GM12878 (cell line): Measurements from ENCODE around the gene ZNF618. TPM values are rescaled to one million over a fixed set of nuclear protein-coding genes. Genes with fewer than 3 reads are reported as not detected.
"Not testable (repeated sequence)": the region's sequence is repeated elsewhere in the genome, so short reads cannot be mapped to it uniquely, and the experiment has no call there.

Experiments used
- ATAC-seq: fragments of 200-7000 bp; cut with Tn5 transposase; 3 replicates; pipeline ENCODE4 v1.9.1; 2020; ENCODE audit warnings: mild to moderate bottlenecking, moderate library complexity
- BruUV-seq: library from RNA; stranded (reverse); fragments of 400-500 nt; replicated peaks from 2 replicates; lab custom pipeline; 2021; lab: Mats Ljungman, UMichigan
- CTCF ChIA-PET: fragments of 300-600 bp; sonication (Branson Sonifier 250); formaldehyde crosslinking; extraction: SDS; loops from one replicate; lab custom pipeline; 2021; ENCODE audit warnings: inconsistent platforms; lab: Yijun Ruan, JAX
- POLR2A ChIA-PET: fragments of 350-600 bp; formaldehyde crosslinking; extraction: SDS; loops from one replicate; lab custom pipeline; 2021; ENCODE audit warnings: inconsistent platforms; lab: Charles Lee
- RAD21 ChIA-PET: fragments of 300-600 bp; sonication (Branson Sonifier 250); formaldehyde crosslinking; loops from one replicate; lab custom pipeline; 2023; ENCODE audit warnings: antibody characterized with exemption; ENCODE audit not compliant: unreplicated experiment; lab: Charles Lee
- SMC1A ChIA-PET: fragments of 300-600 bp; sonication (Branson Sonifier 250); formaldehyde crosslinking; loops from one replicate; lab custom pipeline; 2023; ENCODE audit not compliant: unreplicated experiment, uncharacterized antibody; lab: Charles Lee
- DNase-seq: peaks from one replicate; pipeline ENCODE4 v3.0.0-alpha.2; 2011; ENCODE audit warnings: low read depth, low spot score
- FAIRE-seq: peaks from 3 replicates; lab custom pipeline; 2011; peaks lifted over from hg19 to GRCh38; lab: Jason Lieb, UNC
- H2AFZ ChIP-seq: 2 replicates; pipeline ENCODE4 v1.6.0; 2011; ENCODE audit warnings: low read depth, low read length, control low read depth; ENCODE audit not compliant: control insufficient read depth
- H3K27ac ChIP-seq: 2 replicates; pipeline ENCODE4 v1.5.1; 2011; ENCODE audit warnings: control low read depth; ENCODE audit not compliant: control insufficient read depth, insufficient read depth
- H3K27me3 ChIP-seq, 2 experiments: replicated peaks in 1 of 2; 2 replicates each; pipeline versions ENCODE4 v1.6.0 to v1.6.1; 2011; ENCODE audit warnings: low read length in 1 of 2; ENCODE audit not compliant: control insufficient read depth in 2 of 2, insufficient read depth in 2 of 2
- H3K36me3 ChIP-seq, 2 experiments: 2 replicates each; pipeline ENCODE4 v1.5.1; 2011; ENCODE audit warnings: low read length in 1 of 2; ENCODE audit not compliant: control insufficient read depth in 2 of 2, insufficient read depth in 2 of 2
- H3K4me1 ChIP-seq: 2 replicates; pipeline ENCODE4 v1.6.1; 2011; ENCODE audit warnings: mild to moderate bottlenecking, low read length, moderate library complexity, mixed read lengths; ENCODE audit not compliant: control insufficient read depth, insufficient read depth
- H3K4me2 ChIP-seq: 2 replicates; pipeline ENCODE4 v1.6.0; 2011; ENCODE audit warnings: control low read depth; ENCODE audit not compliant: control insufficient read depth, insufficient read depth
- H3K4me3 ChIP-seq: fragments of 200-600 bp; sonication (generic); 2 replicates; pipeline ENCODE4 v1.5.1; 2016
- H3K79me2 ChIP-seq: 2 replicates; pipeline ENCODE4 v1.6.0; 2011; ENCODE audit warnings: low read length; ENCODE audit not compliant: control insufficient read depth, insufficient read depth
- H3K9ac ChIP-seq: 2 replicates; pipeline ENCODE4 v1.8.0; 2011; ENCODE audit warnings: low read length, control low read depth, mixed read lengths; ENCODE audit not compliant: control insufficient read depth, insufficient read depth
- H3K9me3 ChIP-seq: replicated peaks from 3 replicates; pipeline ENCODE4 v1.5.1; 2011; ENCODE audit warnings: mild to moderate bottlenecking, low read length; ENCODE audit not compliant: control insufficient read depth, insufficient read depth
- H4K20me1 ChIP-seq: 2 replicates; pipeline ENCODE4 v1.6.0; 2011; ENCODE audit not compliant: control insufficient read depth, insufficient read depth
- CBX3 ChIP-seq: fragments of 200-600 bp; sonication (generic); IDR thresholded peaks from 2 replicates; pipeline ENCODE4 v1.6.1; 2016; ENCODE audit warnings: low read depth, borderline replicate concordance
- CREM ChIP-seq: IDR thresholded peaks from 2 replicates; pipeline ENCODE4 v1.6.1; 2014; ENCODE audit warnings: antibody characterized with exemption, low read depth
- JUND ChIP-seq: IDR thresholded peaks from 2 replicates; pipeline ENCODE4 v1.6.1; 2012; ENCODE audit warnings: low read depth, mild to moderate bottlenecking, low read length, improper control_type of control experiment, moderate library complexity
- RAD21 ChIP-seq: IDR thresholded peaks from 2 replicates; pipeline ENCODE4 v1.6.1; 2011; ENCODE audit warnings: mild to moderate bottlenecking, low read depth, low read length, moderate library complexity; ENCODE audit not compliant: insufficient read depth
- SMC3 ChIP-seq: IDR thresholded peaks from 2 replicates; pipeline ENCODE4 v1.6.1; 2011; ENCODE audit warnings: low read length, improper control_type of control experiment, borderline replicate concordance
- YY1 ChIP-seq: IDR thresholded peaks from 2 replicates; pipeline ENCODE4 v1.6.1; 2011; ENCODE audit warnings: low read depth, mild to moderate bottlenecking, low read length
- WGBS: methylation state at CpG from one replicate; pipeline ENCODE4 v1.1.6; 2016; ENCODE audit warnings: low lambda C conversion rate; ENCODE audit not compliant: insufficient replicate concordance, insufficient coverage; ENCODE audit errors: missing lambda C conversion rate; 5-methylcytosine and 5-hydroxymethylcytosine counted together
- in situ Hi-C: fragments of 300-500 bp; cut with MboI; formaldehyde crosslinking; loops from 9 replicates; pipeline ENCODE4 v1.14.3; 2018; ENCODE audit warnings: mixed read lengths
- intact Hi-C: fragments of 100-400 bp; cut with micrococcal nuclease; formaldehyde crosslinking; loops from one replicate; pipeline ENCODE4 v1.14.2; 2022; ENCODE audit not compliant: unreplicated experiment
- polyA plus RNA-seq, 11 experiments: library from polyadenylated mRNA; depleted of rRNA in 4 of 11; unstranded in 6 of 11; stranded (reverse) in 5 of 11; fragments of >200 nt; fragmentation: Nextera tagmentation in 4 of 11; fragmentation: Illumina TruSeq in 1 of 11; extraction: Ambion mirVana in 4 of 11; extraction: Trizol in 1 of 11; gene quantifications; 1 replicate in 1 of 11; 2 replicates in 10 of 11; pipeline versions ENCODE4 v1.2.1 to v1.2.3, GENCODE V29; 2011 to 2016; ENCODE audit warnings: inconsistent platforms in 2 of 11, missing spikeins in 2 of 11, low read depth in 1 of 11
- total RNA-seq, 4 experiments: library from RNA; depleted of rRNA in 3 of 4; stranded (reverse); fragments of >200 nt in 3 of 4; fragmentation: Illumina TruSeq in 1 of 4; extraction: Trizol in 1 of 4; gene quantifications; 2 replicates each; pipeline versions ENCODE4 v1.2.1 to v1.2.3, GENCODE V29; 2013 to 2021
- TF ChIP-seq, protein P1 (sequence below), 3 experiments: IDR thresholded peaks in 2 of 3; conservative IDR thresholded peaks in 1 of 3; 2 replicates each; pipeline ENCODE4 v1.5.1; 2011; ENCODE audit warnings: low read depth in 3 of 3, low read length in 3 of 3, mild to moderate bottlenecking in 3 of 3, control low read depth in 2 of 3, moderate library complexity in 2 of 3, inconsistent platforms in 1 of 3, mixed read lengths in 1 of 3; ENCODE audit not compliant: control insufficient read depth in 2 of 3, insufficient read depth in 1 of 3; ENCODE audit errors: extremely low read depth in 1 of 3
- TF ChIP-seq, protein P2 (sequence below): fragments of 450-650 bp; IDR thresholded peaks from 2 replicates; pipeline ENCODE4 v1.6.1; 2018; ENCODE audit warnings: borderline replicate concordance, mild to moderate bottlenecking; ENCODE audit not compliant: partially characterized antibody

Gene ZNF618
- total and polyA plus RNA-seq, 10 of the 15 experiments (the other 5 are each of a cell fraction or from before 2014, with no cell fraction given), result 0.01 to 0.24 (median 0.06) TPM; not detected in 2

DNA sequence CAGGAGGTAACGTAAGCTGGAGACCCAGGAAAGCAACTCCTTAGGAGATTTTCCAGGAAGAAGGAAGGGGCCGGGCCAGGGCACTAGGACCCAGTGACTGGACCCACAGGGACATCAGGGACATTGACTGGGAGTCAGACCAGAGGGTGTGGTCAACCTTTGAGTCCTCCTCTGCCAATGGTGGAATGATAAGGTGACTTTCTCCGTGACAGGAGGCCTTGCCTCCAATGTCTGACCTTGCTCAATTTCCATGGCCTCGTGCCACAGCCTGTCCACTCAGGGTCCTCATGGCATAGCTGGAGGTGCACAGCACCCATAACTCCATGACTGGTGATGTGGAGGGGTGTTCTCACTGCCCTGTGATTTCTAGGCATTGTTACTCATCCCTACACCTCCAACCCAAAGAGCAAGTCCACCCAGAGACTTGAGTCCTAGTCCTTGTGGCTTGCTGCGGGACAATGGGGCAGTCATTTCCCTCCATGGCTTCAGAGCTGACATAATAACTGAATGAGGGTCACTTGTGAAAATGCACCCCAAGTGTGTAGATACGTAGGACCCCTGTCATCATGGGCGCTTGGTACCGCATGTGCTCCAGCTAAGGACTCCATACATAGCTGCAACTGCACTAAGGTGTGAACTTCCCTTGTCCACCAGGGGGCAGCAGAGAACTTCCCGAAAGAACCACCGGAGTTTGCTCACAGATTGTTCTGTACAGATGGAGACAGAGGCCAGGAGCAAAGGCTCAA is 206.1 kb downstream of the ZNF618 start:
- WGBS, result 18% methylated on average over 10 of the region's 10 CpGs

DNA sequence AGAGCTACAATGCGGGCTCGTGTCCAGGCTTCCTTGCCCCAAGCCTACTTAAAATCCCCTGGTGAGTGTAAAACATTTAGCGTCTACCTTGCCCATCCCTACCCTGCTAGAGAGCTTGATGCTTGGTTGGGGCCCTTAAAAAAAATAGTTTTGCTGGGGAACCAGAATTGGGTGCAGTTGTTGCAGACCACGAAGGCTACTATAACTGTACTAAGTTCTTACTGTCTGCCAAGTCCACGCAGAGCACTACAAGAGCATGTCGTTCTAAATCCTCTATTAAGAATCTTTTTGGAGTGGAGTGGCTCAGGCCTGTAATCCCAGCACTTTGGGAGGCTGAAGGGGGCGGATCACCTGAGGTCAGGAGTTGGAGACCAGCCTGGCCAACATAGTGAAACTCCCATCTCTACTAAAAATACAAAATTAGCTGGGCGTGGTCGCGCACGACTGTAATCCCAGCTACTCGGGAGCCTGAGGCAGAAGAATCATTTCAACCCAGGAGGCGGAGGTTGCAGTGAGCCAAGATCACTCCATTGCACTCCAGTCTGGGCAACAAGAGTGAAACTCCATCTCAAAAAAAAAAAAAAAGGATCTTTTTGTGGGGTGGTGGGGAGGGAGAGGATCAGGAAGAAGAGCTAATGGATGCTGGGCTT is 206.8 kb downstream of the ZNF618 start:
- DNase-seq, FAIRE-seq, H3K36me3 ChIP-seq, H3K9me3 ChIP-seq, BruUV-seq, ATAC-seq, H3K27me3 ChIP-seq, H2AFZ ChIP-seq, H3K4me3 ChIP-seq, H4K20me1 ChIP-seq, H3K9ac ChIP-seq, H3K79me2 ChIP-seq, H3K4me1 ChIP-seq, H3K4me2 ChIP-seq, POLR2A ChIA-PET, H3K27ac ChIP-seq: not testable (repeated sequence)
- SMC1A ChIA-PET, result interaction anchor here (0.7 to 2.2 kb wide), 8 partner anchors 11 to 229 kb away, joined by 3 to 8 read pairs (median 4); no protein-coding TSS in a partner anchor
- in situ Hi-C loops, result loop anchor here (25.0 kb wide), 1 partner anchor 204 kb away; no protein-coding TSS in a partner anchor
- WGBS, result 46% methylated on average over 13 of the region's 13 CpGs
- CTCF ChIA-PET, result interaction anchor here (0.6 to 4.3 kb wide), 23 partner anchors 12 to 1543 kb away, joined by 3 to 61 read pairs (median 4); no protein-coding TSS in a partner anchor
- RAD21 ChIA-PET, result interaction anchor here (1.0 to 3.8 kb wide), 2 partner anchors 208 to 216 kb away, joined by 3 to 24 read pairs; no protein-coding TSS in a partner anchor
- intact Hi-C loops, result loop anchor here (1.0 kb wide), 1 partner anchor 208 kb away; no protein-coding TSS in a partner anchor

More for the DNA sequence above, 206.1 kb downstream of the ZNF618 start:
- TF ChIP-seq, protein P1, sequence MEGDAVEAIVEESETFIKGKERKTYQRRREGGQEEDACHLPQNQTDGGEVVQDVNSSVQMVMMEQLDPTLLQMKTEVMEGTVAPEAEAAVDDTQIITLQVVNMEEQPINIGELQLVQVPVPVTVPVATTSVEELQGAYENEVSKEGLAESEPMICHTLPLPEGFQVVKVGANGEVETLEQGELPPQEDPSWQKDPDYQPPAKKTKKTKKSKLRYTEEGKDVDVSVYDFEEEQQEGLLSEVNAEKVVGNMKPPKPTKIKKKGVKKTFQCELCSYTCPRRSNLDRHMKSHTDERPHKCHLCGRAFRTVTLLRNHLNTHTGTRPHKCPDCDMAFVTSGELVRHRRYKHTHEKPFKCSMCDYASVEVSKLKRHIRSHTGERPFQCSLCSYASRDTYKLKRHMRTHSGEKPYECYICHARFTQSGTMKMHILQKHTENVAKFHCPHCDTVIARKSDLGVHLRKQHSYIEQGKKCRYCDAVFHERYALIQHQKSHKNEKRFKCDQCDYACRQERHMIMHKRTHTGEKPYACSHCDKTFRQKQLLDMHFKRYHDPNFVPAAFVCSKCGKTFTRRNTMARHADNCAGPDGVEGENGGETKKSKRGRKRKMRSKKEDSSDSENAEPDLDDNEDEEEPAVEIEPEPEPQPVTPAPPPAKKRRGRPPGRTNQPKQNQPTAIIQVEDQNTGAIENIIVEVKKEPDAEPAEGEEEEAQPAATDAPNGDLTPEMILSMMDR (IDR thresholded peaks at IDR 0.05 in 2 of 3, conservative IDR thresholded peaks at IDR 0.05 in 1 of 3; ENCODE audit: control insufficient read depth in 2 of 3, extremely low read depth in 1 of 3, insufficient read depth in 1 of 3, low read depth in 3 of 3, low read length in 3 of 3), result peak; percentile 84 to 93 (median 87)
- TF ChIP-seq JUND (no peak), CREM (no peak), CBX3 (no peak), YY1 (peak; percentile 56; the same call in 1 of the 2 replicates), RAD21 (peak; percentile 67), SMC3 (peak; percentile 75)
- TF ChIP-seq, protein P2, sequence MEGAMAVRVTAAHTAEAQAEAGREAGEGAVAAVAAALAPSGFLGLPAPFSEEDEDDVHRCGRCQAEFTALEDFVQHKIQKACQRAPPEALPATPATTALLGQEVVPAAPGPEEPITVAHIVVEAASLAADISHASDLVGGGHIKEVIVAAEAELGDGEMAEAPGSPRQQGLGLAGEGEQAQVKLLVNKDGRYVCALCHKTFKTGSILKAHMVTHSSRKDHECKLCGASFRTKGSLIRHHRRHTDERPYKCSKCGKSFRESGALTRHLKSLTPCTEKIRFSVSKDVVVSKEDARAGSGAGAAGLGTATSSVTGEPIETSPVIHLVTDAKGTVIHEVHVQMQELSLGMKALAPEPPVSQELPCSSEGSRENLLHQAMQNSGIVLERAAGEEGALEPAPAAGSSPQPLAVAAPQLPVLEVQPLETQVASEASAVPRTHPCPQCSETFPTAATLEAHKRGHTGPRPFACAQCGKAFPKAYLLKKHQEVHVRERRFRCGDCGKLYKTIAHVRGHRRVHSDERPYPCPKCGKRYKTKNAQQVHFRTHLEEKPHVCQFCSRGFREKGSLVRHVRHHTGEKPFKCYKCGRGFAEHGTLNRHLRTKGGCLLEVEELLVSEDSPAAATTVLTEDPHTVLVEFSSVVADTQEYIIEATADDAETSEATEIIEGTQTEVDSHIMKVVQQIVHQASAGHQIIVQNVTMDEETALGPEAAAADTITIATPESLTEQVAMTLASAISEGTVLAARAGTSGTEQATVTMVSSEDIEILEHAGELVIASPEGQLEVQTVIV, result no peak
- CTCF ChIA-PET, result interaction anchor here (0.6 to 4.3 kb wide), 22 partner anchors 13 to 1544 kb away, joined by 3 to 61 read pairs (median 4); no protein-coding TSS in a partner anchor
- in situ Hi-C loops (loop anchor here (25.0 kb wide), 1 partner anchor 205 kb away; no protein-coding TSS in a partner anchor), intact Hi-C loops (loop anchor here (1.0 kb wide), 1 partner anchor 209 kb away; no protein-coding TSS in a partner anchor)
- H2AFZ ChIP-seq, result no peak overlapping the region
- H3K27me3 ChIP-seq, result peaks cover 0 to 5% of the 10 kb centered on the region in 2 experiments; a peak in 3 of 4 replicates
- RAD21 ChIA-PET, result interaction anchor here (0.6 to 3.8 kb wide), 3 partner anchors 26 to 217 kb away, joined by 3 to 24 read pairs (median 3); no protein-coding TSS in a partner anchor
- ATAC-seq (peak; percentile 99), FAIRE-seq (peak; percentile 98), DNase-seq (peak; percentile 25)
- no peak overlapping the region for H3K9ac ChIP-seq
- H3K4me2 ChIP-seq, result no peak overlapping the region
- BruUV-seq, result no TSS peak
- POLR2A ChIA-PET, result no interaction called here
- H3K4me3 ChIP-seq, result no peak overlapping the region
- no peaks in the 10 kb centered on the region for H3K79me2 ChIP-seq
- no peaks in the 10 kb centered on the region for H4K20me1 ChIP-seq
- SMC1A ChIA-PET, result interaction anchor here (0.7 to 2.2 kb wide), 7 partner anchors 11 to 230 kb away, joined by 3 to 8 read pairs (median 4); no protein-coding TSS in a partner anchor
- H3K9me3 ChIP-seq, result no peaks in the 10 kb centered on the region
- H3K4me1 ChIP-seq, result no peaks in the 10 kb centered on the region
- H3K27ac ChIP-seq, result no peak overlapping the region
- H3K36me3 ChIP-seq, result no peaks in the 10 kb centered on the region
